GM18511 (cell line): ENCODE data around the gene BMI1.
"Not testable (repeated sequence)": the region's sequence is repeated elsewhere in the genome, so short reads cannot be mapped to it uniquely, and the experiment has no call there.

Source experiments
- ATAC-seq: cut with Tn5 transposase; IDR thresholded peaks from one replicate; pipeline ENCODE4 v1.9.1; 2021; ENCODE audit warnings: mild to moderate bottlenecking, moderate library complexity; ENCODE audit not compliant: unreplicated experiment

The BMI1 gene

GRCh38 chr10:22338931-22339330, 18.0 kb downstream of the BMI1 start:
- ATAC-seq = no peak

DNA sequence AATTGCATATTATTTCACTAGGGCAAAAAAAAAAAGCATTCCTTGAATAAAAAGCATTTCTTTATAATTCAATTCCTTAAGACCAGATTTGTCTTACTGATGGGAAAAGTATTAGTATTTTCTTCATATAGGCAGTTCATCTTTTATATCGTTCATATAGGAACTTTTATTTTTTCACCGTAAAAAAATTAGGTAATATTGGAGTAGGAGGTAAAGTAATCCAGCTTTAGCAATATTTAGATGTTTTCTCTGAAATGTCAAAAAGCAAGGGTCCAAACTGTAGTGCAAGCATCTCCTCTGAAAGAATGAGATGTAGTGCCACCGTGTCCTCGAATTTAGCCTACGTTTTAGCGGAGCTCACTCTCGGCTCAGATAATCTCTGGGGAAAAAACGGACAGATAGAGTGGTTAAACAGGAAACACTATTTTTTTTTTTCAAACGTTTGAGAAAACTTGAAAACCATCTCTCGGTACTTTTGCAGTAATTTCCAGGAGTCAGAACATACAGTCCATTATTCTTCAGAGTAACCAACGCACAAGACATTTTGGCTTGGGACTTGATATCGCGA, 18.9 kb downstream of the BMI1 start:
- no peak for ATAC-seq

DNA sequence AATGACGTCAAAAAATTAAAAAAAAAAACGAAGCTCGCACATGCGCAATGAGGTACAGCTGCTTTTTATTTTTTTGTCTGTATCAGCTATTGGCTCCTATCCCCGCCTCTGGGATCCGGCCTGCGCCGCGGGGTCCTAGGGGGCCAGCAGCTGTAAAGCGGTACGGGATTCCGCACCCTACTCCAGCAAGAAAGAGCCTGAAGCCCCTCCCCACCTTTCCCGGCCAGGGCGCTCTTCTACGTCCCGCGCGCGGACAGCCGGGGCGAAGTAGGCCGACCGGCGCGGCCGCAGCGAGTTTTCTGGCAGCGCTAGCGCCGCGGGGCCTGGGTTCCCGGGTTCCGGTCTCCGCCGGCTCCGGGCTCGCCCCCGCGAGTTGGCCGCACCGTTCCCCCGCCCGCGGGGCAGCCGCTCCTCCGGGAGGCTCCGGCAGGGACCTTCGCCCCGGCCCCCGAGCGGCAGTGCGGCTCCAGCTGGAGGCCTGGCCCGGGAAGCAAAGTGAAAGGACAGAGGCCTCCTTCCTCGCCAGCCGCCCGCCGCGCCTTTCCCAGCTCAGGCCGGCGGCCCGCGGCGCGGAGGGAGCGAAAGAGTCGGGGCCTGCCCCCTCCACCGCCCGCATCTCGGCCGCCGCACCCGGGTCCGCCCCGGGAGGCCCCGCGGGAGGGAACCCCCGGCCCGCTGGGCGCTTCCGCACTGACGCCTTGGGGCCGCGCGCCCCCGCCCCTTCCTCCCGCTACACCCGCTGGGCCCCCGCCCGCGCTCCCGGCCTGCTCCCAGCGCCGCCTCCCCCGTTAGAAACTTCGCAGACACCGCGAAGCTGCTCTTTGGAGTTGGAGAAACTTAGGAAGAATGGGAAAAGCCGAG, 19.7 kb downstream of the BMI1 start:
- peak; percentile 50 for ATAC-seq

- ATAC-seq = peak; percentile 20
Observed at GRCh38 chr10:22341190-22341925, 20.5 kb downstream of the BMI1 start.

DNA sequence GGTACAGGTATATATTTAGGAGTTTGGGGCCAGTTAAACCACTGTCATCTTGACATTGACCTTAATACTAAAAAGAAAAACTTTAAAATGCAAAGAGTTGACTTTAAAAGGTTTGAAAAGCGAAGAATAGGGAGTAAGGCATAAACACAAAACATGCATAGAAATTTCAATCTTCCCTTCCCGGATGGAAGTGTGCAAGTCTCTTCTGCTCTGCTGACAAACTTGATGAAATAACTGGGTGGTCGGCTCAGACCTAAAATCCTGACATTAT, 21.0 kb downstream of the BMI1 start:
- ATAC-seq = no peak

DNA sequence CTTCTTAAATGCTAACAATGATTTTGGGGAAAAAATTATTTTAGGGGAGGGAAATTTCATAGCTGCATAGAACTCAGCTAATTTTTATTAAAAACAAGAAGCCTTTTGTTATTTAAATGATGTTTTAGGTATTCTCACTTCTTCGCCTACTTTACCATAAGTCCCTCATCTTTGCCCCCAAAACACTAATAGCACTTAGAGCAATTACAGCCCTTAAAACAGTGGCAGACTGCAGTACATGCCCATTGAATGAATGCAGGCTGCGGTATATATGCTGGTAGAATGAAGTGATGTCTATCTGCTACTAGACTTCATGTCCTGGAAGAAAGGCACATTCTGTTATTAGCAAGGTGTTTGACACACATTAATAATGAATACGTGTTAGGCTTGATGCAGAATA, 21.5 kb downstream of the BMI1 start:
- ATAC-seq = no peak

- no peak for ATAC-seq
Observed at GRCh38 chr10:22343731-22344130, 22.8 kb downstream of the BMI1 start.

- ATAC-seq = no peak
Observed at GRCh38 chr10:22344249-22344648, 23.4 kb downstream of the BMI1 start.

DNA sequence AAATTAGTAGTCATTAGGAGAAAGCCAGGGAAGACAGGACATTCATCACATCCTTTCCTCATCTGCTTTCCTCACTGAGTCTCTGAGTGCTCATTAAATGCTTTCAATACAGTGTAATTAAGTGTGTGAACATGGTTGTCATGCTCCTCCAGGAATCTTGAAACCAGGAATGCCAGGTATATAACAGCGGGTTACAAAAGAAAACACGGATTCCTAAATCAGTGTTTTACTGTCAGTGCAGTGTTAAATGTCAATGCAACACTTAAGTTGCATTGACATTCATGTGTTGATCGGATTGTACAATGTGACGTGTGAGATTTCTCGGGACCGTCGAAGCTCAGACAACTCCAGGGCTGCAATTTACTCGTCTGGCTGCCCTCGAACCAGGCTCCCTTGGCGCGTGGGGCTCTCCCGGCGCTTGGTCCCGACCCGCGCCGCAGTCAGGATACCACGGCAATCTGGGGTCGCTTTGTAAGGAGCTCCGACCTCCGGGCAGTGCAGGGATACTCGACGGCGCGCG, 23.9 kb downstream of the BMI1 start:
- no peak for ATAC-seq

DNA sequence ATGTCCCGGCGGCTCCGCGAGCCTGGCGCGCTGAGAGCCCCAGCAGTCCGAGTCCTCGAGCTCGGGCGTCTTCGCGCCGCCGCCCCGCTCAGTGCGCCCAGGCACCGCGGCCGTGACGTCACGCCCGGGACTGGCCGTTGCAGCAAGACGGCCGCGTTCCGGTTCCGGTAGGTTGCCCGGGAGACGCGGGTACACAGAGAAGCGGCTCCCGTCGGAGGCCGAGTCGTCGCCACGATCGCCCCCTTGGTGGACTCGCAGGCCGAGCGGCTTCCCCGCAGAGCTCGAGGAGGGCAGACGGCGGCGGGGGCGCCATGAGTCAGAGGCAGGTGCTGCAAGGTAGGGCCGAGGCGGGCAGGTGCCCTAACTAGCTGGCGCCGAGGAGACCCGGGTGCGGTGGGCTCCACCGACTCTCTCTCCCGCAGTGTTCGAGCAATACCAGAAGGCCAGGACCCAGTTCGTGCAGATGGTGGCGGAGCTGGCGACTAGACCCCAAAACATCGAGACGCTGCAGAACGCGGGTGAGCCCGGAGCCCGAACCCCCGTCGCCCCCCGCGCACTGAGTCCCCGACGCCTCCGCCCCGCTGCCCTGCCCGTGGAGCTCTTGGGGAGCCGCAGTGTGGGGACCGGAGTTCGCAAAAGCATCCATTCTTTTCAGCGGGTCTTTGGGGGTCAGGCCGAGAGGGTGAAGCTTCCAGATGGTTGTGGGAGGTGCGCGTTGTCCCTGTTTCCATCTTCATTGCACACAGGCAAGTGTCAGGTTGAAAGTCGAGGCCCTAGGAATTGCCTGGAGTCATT, 24.6 kb downstream of the BMI1 start, which contains the start of gene SPAG6:
Gene SPAG6 (plus strand): TSS at position 196 of the 795 bp plus-strand sequence. CDS start 116 bp downstream, at position 312.
- ATAC-seq = no peak

DNA sequence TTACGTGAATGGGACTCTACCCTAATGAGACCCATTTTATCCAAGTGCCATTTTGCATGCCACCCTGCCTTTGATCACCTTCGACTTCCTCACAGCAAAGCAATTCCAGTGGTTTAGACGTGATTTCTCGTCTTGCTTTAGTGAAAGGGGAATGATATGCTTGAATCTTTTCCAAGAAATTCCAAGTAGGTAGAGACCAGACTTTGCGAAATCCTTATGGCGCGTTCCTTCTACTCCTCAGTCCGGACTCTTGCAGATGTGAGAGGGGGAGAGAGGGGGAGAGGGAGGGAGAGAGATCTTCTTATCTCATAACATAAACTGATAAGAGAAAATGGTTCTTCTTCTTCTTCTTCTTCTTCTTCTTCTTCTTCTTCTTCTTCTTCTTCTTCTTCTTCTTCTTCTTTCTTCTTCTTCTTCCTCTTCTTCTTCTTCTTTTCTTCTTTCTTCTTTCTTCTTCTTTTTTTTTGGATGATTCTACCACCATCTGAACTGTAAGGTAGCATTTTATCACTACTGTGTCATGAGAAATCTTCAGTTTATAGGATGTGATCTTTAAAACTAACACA, 25.3 kb downstream of the BMI1 start:
- no peak for ATAC-seq

DNA sequence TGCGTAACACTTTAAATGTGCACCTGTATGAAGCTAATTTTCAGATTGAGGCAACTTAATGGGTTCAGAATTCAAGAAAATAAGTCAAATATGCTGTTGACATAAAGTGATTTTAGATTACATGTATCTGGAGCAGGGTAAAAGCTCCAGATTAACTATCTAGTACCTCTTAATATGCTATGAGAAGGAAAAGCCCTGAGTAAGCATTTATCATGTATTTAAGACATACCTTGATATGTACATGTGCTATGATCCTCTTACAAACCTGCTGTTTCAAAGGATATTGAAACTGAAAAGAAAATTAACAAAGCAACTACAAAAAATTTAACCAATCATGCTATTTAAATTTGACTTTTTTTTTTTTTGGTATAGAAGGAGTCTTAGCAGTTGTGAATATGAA, 28.9 kb downstream of the BMI1 start:
- no peak for ATAC-seq

DNA sequence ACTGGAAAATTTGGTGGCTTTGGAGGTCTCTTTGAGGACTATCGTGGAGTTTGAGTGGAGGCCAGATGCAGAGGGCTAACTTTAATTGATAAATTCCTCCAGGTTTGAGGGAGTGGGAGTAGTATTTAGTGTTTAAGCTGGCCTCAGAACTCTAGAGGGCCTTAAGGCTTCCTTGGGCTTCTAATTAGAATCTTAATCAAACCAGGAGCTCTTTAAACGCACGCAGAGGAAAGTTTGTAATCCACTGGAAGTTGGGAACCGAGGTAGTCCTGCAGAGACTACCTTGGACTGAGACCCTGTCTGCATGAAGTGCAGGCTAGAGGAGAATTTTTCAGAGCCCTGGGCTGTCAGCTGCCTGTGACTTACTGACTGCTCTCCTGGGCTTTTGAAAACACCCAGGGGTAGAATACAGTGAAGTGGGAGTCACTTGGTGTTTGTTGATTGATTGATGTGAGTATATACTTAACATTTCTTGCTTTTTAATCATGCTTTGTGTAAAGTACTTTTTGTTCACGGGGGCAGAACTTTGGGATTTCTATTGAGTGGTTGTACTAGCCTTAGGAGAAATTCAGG, 30.3 kb downstream of the BMI1 start:
- ATAC-seq = no peak

DNA sequence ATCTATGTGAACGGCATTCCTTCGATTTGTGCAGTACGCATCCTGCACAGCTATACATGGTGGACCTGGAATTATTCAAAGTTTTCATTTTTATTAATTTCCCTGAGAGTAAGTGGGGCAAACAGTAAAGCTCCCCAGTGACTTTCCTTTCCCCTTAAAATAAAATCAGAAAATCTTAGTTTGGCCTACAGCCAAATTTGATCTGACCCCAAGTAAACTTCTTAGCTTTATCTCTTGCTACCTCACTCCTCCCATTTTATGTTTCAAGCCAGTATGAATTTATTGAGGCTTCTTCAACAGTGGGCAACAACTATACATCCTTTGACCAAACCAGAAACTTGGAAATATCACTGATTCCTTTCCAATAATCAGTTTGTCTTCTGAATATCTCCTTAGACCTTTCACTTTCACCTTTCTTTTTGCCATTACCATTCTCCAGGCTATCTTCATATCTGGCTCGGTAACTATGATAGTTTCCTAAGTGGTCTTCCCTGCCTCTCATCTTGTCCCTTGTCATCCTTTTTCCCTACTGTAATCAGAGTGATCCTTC, 35.5 kb downstream of the BMI1 start:
- ATAC-seq = no peak

- not testable (repeated sequence) for ATAC-seq
Observed at GRCh38 chr10:22357770-22358169, 36.9 kb downstream of the BMI1 start.

DNA sequence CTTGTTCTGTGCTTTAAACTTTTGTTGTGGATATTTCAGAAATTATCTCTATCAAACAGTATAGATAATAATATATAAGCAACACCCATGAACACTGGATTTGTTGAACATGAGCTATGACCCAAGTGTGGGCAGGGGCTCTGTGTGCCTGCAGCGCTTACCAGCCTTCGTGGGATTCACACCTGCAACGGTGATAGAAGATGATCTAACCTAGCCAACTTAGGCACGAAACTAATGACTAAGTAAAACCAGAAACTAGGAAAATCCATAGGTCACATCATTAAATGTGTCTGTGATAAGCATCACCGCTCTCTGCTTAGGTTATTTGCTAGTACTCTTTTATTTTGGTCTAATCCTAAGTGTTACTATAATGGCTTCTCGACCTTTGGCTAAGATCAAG, 42.4 kb downstream of the BMI1 start:
- no peak for ATAC-seq

- ATAC-seq = no peak
Observed at GRCh38 chr10:22364407-22365140, 43.7 kb downstream of the BMI1 start.

DNA sequence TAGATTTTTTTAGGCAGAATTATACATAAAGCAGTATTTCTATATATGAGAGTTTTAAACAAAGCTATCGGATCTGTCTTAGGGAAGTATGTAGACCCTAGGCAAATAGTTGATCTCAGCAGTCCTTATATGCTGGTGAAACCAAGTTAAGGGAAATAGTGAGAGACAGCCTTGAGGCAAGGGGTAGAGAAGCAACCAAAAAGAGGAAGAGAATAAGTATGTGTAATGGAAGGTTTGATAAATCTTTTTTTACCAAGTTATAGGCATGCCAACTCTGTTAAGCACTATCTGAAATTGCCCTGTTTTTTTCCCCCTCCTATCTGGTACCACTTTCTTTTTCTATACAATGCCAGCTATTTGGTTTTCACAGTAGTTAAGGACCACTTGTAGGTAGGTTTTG, 44.3 kb downstream of the BMI1 start:
- peak; percentile 80 for ATAC-seq
